ENCODE results near the gene ABLIM2. TPM values are rescaled to one million over a fixed set of nuclear protein-coding genes. Genes with fewer than 3 reads are reported as not detected.

Gene ABLIM2
- 0.25 TPM in 1 of 2 replicates, not detected in the other for total RNA-seq

GRCh38 chr4:8158710-8159536 lies at the start of gene ABLIM2:
ABLIM2 (minus strand) TSS chr4:8158813; CDS start chr4:8158689, 124 bp downstream.

GRCh38 chr4:8198906-8199593 lies 40.4 kb upstream of the ABLIM2 start, which contains the start of gene SH3TC1:
SH3TC1 (plus strand) TSS chr4:8199290; CDS start chr4:8205195, 5,905 bp downstream.

GRCh38 chr4:7939377-7940108 lies 219.1 kb downstream of the ABLIM2 start, which contains the start of gene AFAP1:
AFAP1 (minus strand) TSS chr4:7939861; CDS start chr4:7872078, 67,783 bp downstream.

Other genes starting within 250 kb of the ABLIM2 start
- 20.1 and 48.7 TPM in 2 replicates for gene AFAP1, start 219.0 kb downstream of the ABLIM2 start, total RNA-seq
- 2.0 and 2.3 TPM in 2 replicates for gene SH3TC1, start 40.5 kb upstream of the ABLIM2 start, total RNA-seq
- 0.37 and 0.55 TPM in 2 replicates for gene HTRA3, start 110.9 kb upstream of the ABLIM2 start, total RNA-seq